ENCODE data around the gene KLF3. TPM values are rescaled to one million over a fixed set of nuclear protein-coding genes. Genes with fewer than 3 reads are reported as not detected.

KLF3 gene
- total and polyA plus RNA-seq, 2 of the 4 experiments (the other 2 are of a cell fraction), result 8.2 to 12.6 TPM

DNA sequence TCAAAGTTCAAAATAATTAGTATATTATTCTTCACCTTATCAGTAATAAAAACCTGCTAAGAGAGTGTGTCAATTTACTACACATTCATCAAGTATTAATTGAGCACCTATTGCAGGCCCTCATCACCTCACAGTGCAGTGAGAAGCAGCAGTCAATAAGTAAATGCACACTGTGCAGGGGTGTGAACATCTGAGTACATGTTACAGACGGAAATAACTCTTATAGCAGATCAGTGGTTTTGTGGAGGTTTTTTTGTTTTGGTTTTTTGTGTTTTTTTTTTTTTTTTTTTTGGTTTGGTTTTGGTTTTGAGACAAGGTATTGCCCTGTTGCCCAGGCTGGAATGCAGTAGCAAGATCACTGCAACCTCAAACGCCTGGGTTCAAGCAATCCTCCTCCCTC is 20.3 kb downstream of the KLF3 start:
- peaks cover 65% of the 10 kb centered on the region for H4K20me1 ChIP-seq (ENCODE audit: insufficient read depth, low read length)
- dilution Hi-C loops (cut with HindIII; ENCODE audit: low sequenced_read_pairs, unreplicated experiment), result no loop called here
- ATAC-seq (ENCODE audit: low read depth) (no peak), DNase-seq (no peak)
- no peak overlapping the region for H3K4me2 ChIP-seq (ENCODE audit: low read depth, low read length)
- H3K27ac ChIP-seq (ENCODE audit: insufficient read depth, low read length), result no peak overlapping the region
- H3K23ac ChIP-seq (ENCODE audit: low read depth, low read length), result no peak overlapping the region
- H2BK120ac ChIP-seq (ENCODE audit: low read depth, low read length), result no peak overlapping the region
- no TSS peak for BruUV-seq (replicated peaks)
- TF ChIP-seq FOS (IDR thresholded peaks at IDR 0.05; ENCODE audit: low read depth, low read length) (no peak), RFX5 (IDR thresholded peaks at IDR 0.05; ENCODE audit: low read depth, low read length) (no peak), NFE2L2 (IDR thresholded peaks at IDR 0.05; ENCODE audit: low read depth, low read length) (no peak), BHLHE40 (IDR thresholded peaks at IDR 0.05; ENCODE audit: low read depth, low read length) (no peak), RCOR1 (IDR thresholded peaks at IDR 0.05; ENCODE audit: insufficient replicate concordance, low read length) (no peak), SMC3 (IDR thresholded peaks at IDR 0.05; ENCODE audit: low read depth, low read length) (no peak)
- TF ChIP-seq, protein P1, sequence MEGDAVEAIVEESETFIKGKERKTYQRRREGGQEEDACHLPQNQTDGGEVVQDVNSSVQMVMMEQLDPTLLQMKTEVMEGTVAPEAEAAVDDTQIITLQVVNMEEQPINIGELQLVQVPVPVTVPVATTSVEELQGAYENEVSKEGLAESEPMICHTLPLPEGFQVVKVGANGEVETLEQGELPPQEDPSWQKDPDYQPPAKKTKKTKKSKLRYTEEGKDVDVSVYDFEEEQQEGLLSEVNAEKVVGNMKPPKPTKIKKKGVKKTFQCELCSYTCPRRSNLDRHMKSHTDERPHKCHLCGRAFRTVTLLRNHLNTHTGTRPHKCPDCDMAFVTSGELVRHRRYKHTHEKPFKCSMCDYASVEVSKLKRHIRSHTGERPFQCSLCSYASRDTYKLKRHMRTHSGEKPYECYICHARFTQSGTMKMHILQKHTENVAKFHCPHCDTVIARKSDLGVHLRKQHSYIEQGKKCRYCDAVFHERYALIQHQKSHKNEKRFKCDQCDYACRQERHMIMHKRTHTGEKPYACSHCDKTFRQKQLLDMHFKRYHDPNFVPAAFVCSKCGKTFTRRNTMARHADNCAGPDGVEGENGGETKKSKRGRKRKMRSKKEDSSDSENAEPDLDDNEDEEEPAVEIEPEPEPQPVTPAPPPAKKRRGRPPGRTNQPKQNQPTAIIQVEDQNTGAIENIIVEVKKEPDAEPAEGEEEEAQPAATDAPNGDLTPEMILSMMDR (conservative IDR thresholded peaks at IDR 0.05; ENCODE audit: low read depth, low read length), result no peak
- TF ChIP-seq, protein P2, sequence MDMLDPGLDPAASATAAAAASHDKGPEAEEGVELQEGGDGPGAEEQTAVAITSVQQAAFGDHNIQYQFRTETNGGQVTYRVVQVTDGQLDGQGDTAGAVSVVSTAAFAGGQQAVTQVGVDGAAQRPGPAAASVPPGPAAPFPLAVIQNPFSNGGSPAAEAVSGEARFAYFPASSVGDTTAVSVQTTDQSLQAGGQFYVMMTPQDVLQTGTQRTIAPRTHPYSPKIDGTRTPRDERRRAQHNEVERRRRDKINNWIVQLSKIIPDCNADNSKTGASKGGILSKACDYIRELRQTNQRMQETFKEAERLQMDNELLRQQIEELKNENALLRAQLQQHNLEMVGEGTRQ (IDR thresholded peaks at IDR 0.05; ENCODE audit: low read depth, low read length), result no peak
- no peak overlapping the region for H2AFZ ChIP-seq (replicated peaks; ENCODE audit: low read length, poor library complexity)
- no peaks in the 10 kb centered on the region for H3K27me3 ChIP-seq (ENCODE audit: control insufficient read depth, insufficient read depth, low read length)
- peaks cover 24% of the 10 kb centered on the region for H3K9me1 ChIP-seq (ENCODE audit: insufficient read depth, low read length)
- POLR2A ChIA-PET (ENCODE audit: unreplicated experiment), result no interaction called here
- H4K5ac ChIP-seq (ENCODE audit: low read depth, low read length), result no peak overlapping the region
- H2BK15ac ChIP-seq (ENCODE audit: low read depth, low read length), result no peak overlapping the region
- no CpG with 5 or more reads among the region's 2 CpGs for WGBS, 2 experiments (ENCODE audit: extremely low coverage in 2 of 2, insufficient read length in 1 of 2)
- H4K8ac ChIP-seq (ENCODE audit: low read depth in 2 of 2, low read length in 2 of 2), result no peak overlapping the region
- peaks cover 33% of the 10 kb centered on the region for H3K36me3 ChIP-seq (ENCODE audit: control insufficient read depth, insufficient read depth, low read length)
- no peak overlapping the region for H3K4ac ChIP-seq (ENCODE audit: low read depth, low read length)
- no peak overlapping the region for H4K91ac ChIP-seq (ENCODE audit: insufficient read depth, low read depth, low read length)
- no peak overlapping the region for H3K18ac ChIP-seq (ENCODE audit: low read depth, low read length)
- H3K79me1 ChIP-seq (ENCODE audit: low read depth in 1 of 2, low read length in 2 of 2), result peaks cover 40 to 73% of the 10 kb centered on the region in 2 experiments
- H3K9me3 ChIP-seq (ENCODE audit: control insufficient read depth, insufficient read depth, low read length), result no peaks in the 10 kb centered on the region
- no peak overlapping the region for H3K56ac ChIP-seq (ENCODE audit: extremely low read depth, insufficient read depth, low read length)
- intact Hi-C loops (cut with micrococcal nuclease), result no loop called here
- H2AK9ac ChIP-seq (replicated peaks; ENCODE audit: low read depth, low read length, poor library complexity), result no peak overlapping the region
- H2BK20ac ChIP-seq (ENCODE audit: low read depth, low read length), result no peak overlapping the region
- CTCF ChIA-PET, result no interaction called here
- in situ Hi-C loops (cut with MboI; ENCODE audit: low sequenced_read_pairs), result no loop called here
- no peak overlapping the region for H2AK5ac ChIP-seq (ENCODE audit: low read depth, low read length)
- no peak overlapping the region for H3K9ac ChIP-seq (ENCODE audit: low read depth, low read length)
- H3K14ac ChIP-seq (replicated peaks; ENCODE audit: low read depth, low read length), result 0 out of 2 replicates have a peak overlapping the region, but pooled peaks have one; percentile 23
- no peak overlapping the region for H2BK5ac ChIP-seq (ENCODE audit: low read depth, low read length, poor library complexity, severe bottlenecking)
- H3K4me3 ChIP-seq (ENCODE audit: insufficient read depth, low read depth, low read length), result no peak overlapping the region
- peaks cover 8% of the 10 kb centered on the region for H3K4me1 ChIP-seq (ENCODE audit: control insufficient read depth, insufficient read depth, low read length)
